ENCODE data around the gene CCDC190.
"Not testable (repeated sequence)": the region's sequence is repeated elsewhere in the genome, so short reads cannot be mapped to it uniquely, and the experiment has no call there.

The CCDC190 gene

GRCh38 chr1:162840250-162840839 is 20.6 kb downstream of the CCDC190 start:
- in situ Hi-C loops (cut with MboI; ENCODE audit: low sequenced_read_pairs) = no loop called here

- in situ Hi-C loops (cut with MboI; ENCODE audit: low sequenced_read_pairs) = no loop called here
These were observed 22.1 kb downstream of the CCDC190 start for GRCh38 chr1:162838863-162839262.

GRCh38 chr1:162835157-162835899 is 25.6 kb downstream of the CCDC190 start:
- in situ Hi-C loops (cut with MboI; ENCODE audit: low sequenced_read_pairs) = no loop called here

GRCh38 chr1:162832470-162832869 is 28.5 kb downstream of the CCDC190 start:
- in situ Hi-C loops (cut with MboI; ENCODE audit: low sequenced_read_pairs) = no loop called here

GRCh38 chr1:162829268-162829667 is 31.7 kb downstream of the CCDC190 start:
- in situ Hi-C loops (cut with MboI; ENCODE audit: low sequenced_read_pairs) = no loop called here

GRCh38 chr1:162823771-162824525 is 37.0 kb downstream of the CCDC190 start:
- in situ Hi-C loops (cut with MboI; ENCODE audit: low sequenced_read_pairs) = no loop called here

GRCh38 chr1:162823231-162823630 is 37.7 kb downstream of the CCDC190 start:
- in situ Hi-C loops (cut with MboI; ENCODE audit: low sequenced_read_pairs) = no loop called here

- in situ Hi-C loops (cut with MboI; ENCODE audit: low sequenced_read_pairs) = no loop called here
These were observed 38.4 kb downstream of the CCDC190 start for GRCh38 chr1:162822391-162823200.

- in situ Hi-C loops (cut with MboI; ENCODE audit: low sequenced_read_pairs) = not testable (repeated sequence)
These were observed 42.3 kb downstream of the CCDC190 start for GRCh38 chr1:162818666-162819065.

- in situ Hi-C loops (cut with MboI; ENCODE audit: low sequenced_read_pairs) = not testable (repeated sequence)
These were observed 42.8 kb downstream of the CCDC190 start for GRCh38 chr1:162818136-162818535.

- in situ Hi-C loops (cut with MboI; ENCODE audit: low sequenced_read_pairs) = not testable (repeated sequence)
These were observed 48.6 kb downstream of the CCDC190 start for GRCh38 chr1:162812357-162812756.

GRCh38 chr1:162807503-162807902 is 53.5 kb downstream of the CCDC190 start:
- in situ Hi-C loops (cut with MboI; ENCODE audit: low sequenced_read_pairs) = not testable (repeated sequence)

Measured in HL-60/S4 treated with phorbol 12-myristate 13-acetate at 8.2 ng/mL for 4 days and 3 days (cell line).